ENCODE results near the gene CIB2.

CIB2 gene

DNA sequence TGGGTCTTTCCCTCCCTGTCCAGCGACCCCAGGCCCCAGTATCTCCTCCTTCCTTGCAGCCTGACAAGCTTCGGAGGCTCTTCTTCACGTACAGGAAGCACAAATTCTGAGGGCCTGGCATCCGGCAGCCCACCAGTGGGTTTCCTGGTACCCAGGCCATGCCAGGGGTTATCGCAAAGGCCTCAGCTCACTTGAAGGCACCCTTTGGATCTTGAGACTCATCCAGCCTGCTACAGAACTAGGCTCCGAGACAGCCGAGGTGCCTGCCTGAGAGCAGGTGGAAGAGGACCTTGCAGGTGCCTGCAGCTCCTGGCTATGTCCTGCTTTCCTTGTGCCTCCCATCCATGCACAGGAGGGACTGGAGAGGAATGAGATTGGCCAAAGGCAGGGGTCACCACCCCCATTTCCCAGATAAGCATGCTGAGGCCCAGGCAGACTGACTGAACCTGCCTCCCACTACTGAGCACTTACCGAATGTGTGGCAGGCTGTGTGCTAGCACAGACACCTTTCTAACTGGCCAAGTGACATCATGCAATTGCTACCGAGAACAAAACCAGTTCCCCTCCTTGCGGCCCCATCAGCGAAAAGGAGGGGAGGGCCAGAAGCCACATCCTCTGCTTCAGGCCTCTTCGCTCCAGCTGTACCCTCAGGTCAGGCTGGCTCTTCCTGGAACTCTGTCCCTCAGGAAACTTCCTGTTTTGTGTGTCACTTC, 27.7 kb downstream of the CIB2 start:
- Histone ChIP-seq H3K9ac (ENCODE audit: low read length) (no peak overlapping the region), H3K9me3 (ENCODE audit: insufficient read depth, low read length) (no peaks in the 10 kb centered on the region), H3K79me2 (ENCODE audit: low read length) (no peaks in the 10 kb centered on the region), H3K4me2 (ENCODE audit: low read length) (no peak overlapping the region), H3K4me3 (ENCODE audit: low read length) (no peak overlapping the region), H3K4me1 (ENCODE audit: low read length) (no peaks in the 10 kb centered on the region), H3K27ac (ENCODE audit: low read length) (no peak overlapping the region), H3K27me3 (ENCODE audit: low read depth, low read length) (no peaks in the 10 kb centered on the region), H2AFZ (ENCODE audit: low read depth, low read length) (no peak overlapping the region), H4K20me1 (ENCODE audit: insufficient read depth, low read length) (no peaks in the 10 kb centered on the region), H3K36me3 (replicated peaks; ENCODE audit: low read depth, low read length) (no peaks in the 10 kb centered on the region)
- TF ChIP-seq CTCF (IDR thresholded peaks at IDR 0.05; ENCODE audit: low read depth, low read length) (no peak), EZH2phosphoT487 (IDR thresholded peaks at IDR 0.05; ENCODE audit: low read depth) (no peak)

DNA sequence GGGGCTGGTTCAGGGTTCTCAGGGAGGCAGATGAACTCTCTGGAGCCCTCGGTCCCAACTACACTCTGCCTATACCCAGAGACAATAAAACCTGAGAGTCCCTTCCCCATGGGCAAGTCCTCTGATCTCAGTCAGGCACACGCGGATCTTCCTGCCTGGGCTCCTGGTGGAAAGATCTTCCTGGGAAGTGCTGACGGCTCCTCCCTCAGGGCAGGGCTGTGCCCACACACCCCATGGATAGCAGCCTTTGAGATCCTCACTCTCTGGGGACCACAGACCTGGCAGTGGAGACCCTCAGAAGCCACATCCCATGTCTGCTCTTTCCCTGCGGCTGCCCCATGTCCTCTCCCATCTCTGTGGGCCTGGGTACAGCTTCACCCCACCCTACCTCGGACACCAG, 28.5 kb downstream of the CIB2 start:
- Histone ChIP-seq H2AFZ (ENCODE audit: low read depth, low read length) (no peak overlapping the region), H3K27ac (ENCODE audit: low read length) (no peak overlapping the region), H3K4me3 (ENCODE audit: low read length) (no peak overlapping the region), H3K4me1 (ENCODE audit: low read length) (no peaks in the 10 kb centered on the region), H4K20me1 (ENCODE audit: insufficient read depth, low read length) (no peaks in the 10 kb centered on the region), H3K9me3 (ENCODE audit: insufficient read depth, low read length) (no peaks in the 10 kb centered on the region), H3K4me2 (ENCODE audit: low read length) (no peak overlapping the region), H3K36me3 (replicated peaks; ENCODE audit: low read depth, low read length) (no peaks in the 10 kb centered on the region), H3K27me3 (ENCODE audit: low read depth, low read length) (no peaks in the 10 kb centered on the region), H3K79me2 (ENCODE audit: low read length) (no peaks in the 10 kb centered on the region), H3K9ac (ENCODE audit: low read length) (no peak overlapping the region)
- TF ChIP-seq EZH2phosphoT487 (IDR thresholded peaks at IDR 0.05; ENCODE audit: low read depth) (no peak), CTCF (IDR thresholded peaks at IDR 0.05; ENCODE audit: low read depth, low read length) (no peak)

- no peaks in the 10 kb centered on the region for H4K20me1 ChIP-seq (ENCODE audit: insufficient read depth, low read length)
- no peak overlapping the region for H3K4me3 ChIP-seq (ENCODE audit: low read length)
- H3K4me2 ChIP-seq (ENCODE audit: low read length) = no peak overlapping the region
- no peaks in the 10 kb centered on the region for H3K9me3 ChIP-seq (ENCODE audit: insufficient read depth, low read length)
- no peaks in the 10 kb centered on the region for H3K4me1 ChIP-seq (ENCODE audit: low read length)
- H3K36me3 ChIP-seq (replicated peaks; ENCODE audit: low read depth, low read length) = no peaks in the 10 kb centered on the region
- no peak overlapping the region for H3K9ac ChIP-seq (ENCODE audit: low read length)
- TF ChIP-seq EZH2phosphoT487 (IDR thresholded peaks at IDR 0.05; ENCODE audit: low read depth) (no peak), CTCF (IDR thresholded peaks at IDR 0.05; ENCODE audit: low read depth, low read length) (no peak)
- no peaks in the 10 kb centered on the region for H3K79me2 ChIP-seq (ENCODE audit: low read length)
- H2AFZ ChIP-seq (ENCODE audit: low read depth, low read length) = no peak overlapping the region
- no peaks in the 10 kb centered on the region for H3K27me3 ChIP-seq (ENCODE audit: low read depth, low read length)
- no peak overlapping the region for H3K27ac ChIP-seq (ENCODE audit: low read length)
Measured at GRCh38 chr15:78102211-78102610, 29.0 kb downstream of the CIB2 start.

GRCh38 chr15:78101423-78102105, 29.7 kb downstream of the CIB2 start:
- Histone ChIP-seq H3K27ac (ENCODE audit: low read length) (no peak overlapping the region), H3K4me3 (ENCODE audit: low read length) (no peak overlapping the region), H3K9ac (ENCODE audit: low read length) (no peak overlapping the region), H3K27me3 (ENCODE audit: low read depth, low read length) (no peaks in the 10 kb centered on the region), H3K4me1 (ENCODE audit: low read length) (no peaks in the 10 kb centered on the region), H3K4me2 (ENCODE audit: low read length) (no peak overlapping the region), H3K9me3 (ENCODE audit: insufficient read depth, low read length) (no peaks in the 10 kb centered on the region), H2AFZ (ENCODE audit: low read depth, low read length) (no peak overlapping the region), H3K36me3 (replicated peaks; ENCODE audit: low read depth, low read length) (no peaks in the 10 kb centered on the region), H4K20me1 (ENCODE audit: insufficient read depth, low read length) (no peaks in the 10 kb centered on the region), H3K79me2 (ENCODE audit: low read length) (no peaks in the 10 kb centered on the region)
- TF ChIP-seq EZH2phosphoT487 (IDR thresholded peaks at IDR 0.05; ENCODE audit: low read depth) (no peak), CTCF (IDR thresholded peaks at IDR 0.05; ENCODE audit: low read depth, low read length) (no peak)
